GM06990 (cell line): Measurements from ENCODE around the gene TMEM59.
"Not testable (repeated sequence)": the region's sequence is repeated elsewhere in the genome, so short reads cannot be mapped to it uniquely, and the experiment has no call there.

Source experiments
- DNase-seq: peaks from one replicate; pipeline ENCODE4 v3.0.0-alpha.2; 2011; ENCODE audit not compliant: insufficient read length; ENCODE audit errors: extremely low read depth
- H3K27me3 ChIP-seq: replicated peaks from 2 replicates; pipeline ENCODE4 v1.6.0; 2011; ENCODE audit warnings: low read length; ENCODE audit not compliant: control insufficient read depth, insufficient read depth
- H3K36me3 ChIP-seq: 2 replicates; pipeline ENCODE4 v1.5.1; 2011; ENCODE audit warnings: low read length; ENCODE audit not compliant: control insufficient read depth, insufficient read depth
- H3K4me3 ChIP-seq: replicated peaks from 2 replicates; pipeline ENCODE4 v1.5.1; 2011; ENCODE audit warnings: low read depth, mild to moderate bottlenecking, control low read depth, low read length
- CTCF ChIP-seq: IDR thresholded peaks from 2 replicates; pipeline ENCODE4 v1.5.1; 2011; ENCODE audit warnings: low read length, control low read depth, mild to moderate bottlenecking, inconsistent platforms; ENCODE audit not compliant: insufficient read depth, poor library complexity, severe bottlenecking

Gene TMEM59

GRCh38 chr1:54095546-54096226 is 42.7 kb upstream of the TMEM59 start:
- Histone ChIP-seq H3K27me3 (no peaks in the 10 kb centered on the region), H3K4me3 (no peak overlapping the region), H3K36me3 (peaks cover 4% of the 10 kb centered on the region)
- TF ChIP-seq CTCF = no peak
- DNase-seq = no peak

GRCh38 chr1:54094730-54095105 is 41.7 kb upstream of the TMEM59 start:
- not testable (repeated sequence) for H3K27me3 ChIP-seq, H3K4me3 ChIP-seq, H3K36me3 ChIP-seq, DNase-seq

GRCh38 chr1:54094001-54094729 is 41.2 kb upstream of the TMEM59 start:
- no peak for DNase-seq
- no peak for TF ChIP-seq CTCF
- Histone ChIP-seq H3K36me3 (peaks cover 4% of the 10 kb centered on the region), H3K4me3 (no peak overlapping the region), H3K27me3 (no peaks in the 10 kb centered on the region)

- DNase-seq = no peak
- no peaks in the 10 kb centered on the region for H3K27me3 ChIP-seq
- H3K36me3 ChIP-seq = peaks cover 4% of the 10 kb centered on the region
- TF ChIP-seq CTCF = no peak
- no peak overlapping the region for H3K4me3 ChIP-seq
These were observed 38.7 kb upstream of the TMEM59 start for GRCh38 chr1:54091666-54092065.

GRCh38 chr1:54088385-54088784 is 35.4 kb upstream of the TMEM59 start:
- Histone ChIP-seq H3K4me3 (no peak overlapping the region), H3K27me3 (no peaks in the 10 kb centered on the region), H3K36me3 (no peaks in the 10 kb centered on the region; the same call in 1 of the 2 replicates)
- TF ChIP-seq CTCF = no peak
- DNase-seq = no peak

- no peak for TF ChIP-seq CTCF
- DNase-seq = no peak
- H3K27me3 ChIP-seq = no peaks in the 10 kb centered on the region
- H3K36me3 ChIP-seq = no peaks in the 10 kb centered on the region; the same call in 1 of the 2 replicates
- no peak overlapping the region for H3K4me3 ChIP-seq
These were observed 33.8 kb upstream of the TMEM59 start for GRCh38 chr1:54086754-54087153.
